Omental fat pad (tissue), 4 donors: ENCODE data around the gene PTPA. TPM values are rescaled to one million over a fixed set of nuclear protein-coding genes. Genes with fewer than 3 reads are reported as not detected.

ENCODE experiments used
- ATAC-seq: fragments of 150-250 bp; one replicate; pipeline ENCODE4 v1.9.1; 2016; ENCODE audit warnings: mild to moderate bottlenecking, moderate library complexity; ENCODE audit not compliant: low FRiP score
- DNase-seq: peaks from one replicate; pipeline ENCODE4 v3.0.0-alpha.2; 2019; ENCODE audit warnings: low spot score
- total RNA-seq, 4 donors: library from RNA; depleted of rRNA; stranded (reverse); fragments of >200 nt; gene quantifications; one replicate each; pipeline ENCODE4 v1.1.0, GENCODE V29; 2016
- TF ChIP-seq, protein P1 (sequence below), 3 donors: fragments of 450-650 bp; IDR thresholded peaks; one replicate each; pipeline ENCODE4 v1.5.1; 2016 to 2017; ENCODE audit warnings: antibody characterized with exemption in 3 of 3, mild to moderate bottlenecking in 3 of 3, moderate library complexity in 2 of 3

The PTPA gene
- total RNA-seq, 4 donors from 2014 or later: 37.2 to 49.5 (median 41.8) TPM

DNA sequence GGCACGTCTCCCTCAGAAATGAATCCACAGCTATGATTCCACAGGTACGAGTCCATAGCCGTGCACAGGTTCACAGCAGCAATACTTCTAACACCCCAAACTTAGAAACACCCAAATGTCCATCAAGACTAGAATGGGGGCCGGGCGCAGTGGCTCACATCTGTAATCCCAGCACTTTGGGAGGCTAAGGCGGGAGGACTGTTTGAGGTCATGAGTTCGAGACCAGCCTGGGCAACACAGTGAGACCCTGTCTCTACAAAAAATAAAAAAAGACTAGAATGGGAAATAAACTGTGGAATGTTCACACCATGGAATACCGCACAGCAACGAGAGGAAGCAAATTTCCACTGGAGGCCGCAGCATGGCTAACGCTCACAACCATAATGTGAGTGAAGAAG, 34.6 kb upstream of the PTPA start:
- no peak for DNase-seq
- no peak for ATAC-seq
- TF ChIP-seq, protein P1, sequence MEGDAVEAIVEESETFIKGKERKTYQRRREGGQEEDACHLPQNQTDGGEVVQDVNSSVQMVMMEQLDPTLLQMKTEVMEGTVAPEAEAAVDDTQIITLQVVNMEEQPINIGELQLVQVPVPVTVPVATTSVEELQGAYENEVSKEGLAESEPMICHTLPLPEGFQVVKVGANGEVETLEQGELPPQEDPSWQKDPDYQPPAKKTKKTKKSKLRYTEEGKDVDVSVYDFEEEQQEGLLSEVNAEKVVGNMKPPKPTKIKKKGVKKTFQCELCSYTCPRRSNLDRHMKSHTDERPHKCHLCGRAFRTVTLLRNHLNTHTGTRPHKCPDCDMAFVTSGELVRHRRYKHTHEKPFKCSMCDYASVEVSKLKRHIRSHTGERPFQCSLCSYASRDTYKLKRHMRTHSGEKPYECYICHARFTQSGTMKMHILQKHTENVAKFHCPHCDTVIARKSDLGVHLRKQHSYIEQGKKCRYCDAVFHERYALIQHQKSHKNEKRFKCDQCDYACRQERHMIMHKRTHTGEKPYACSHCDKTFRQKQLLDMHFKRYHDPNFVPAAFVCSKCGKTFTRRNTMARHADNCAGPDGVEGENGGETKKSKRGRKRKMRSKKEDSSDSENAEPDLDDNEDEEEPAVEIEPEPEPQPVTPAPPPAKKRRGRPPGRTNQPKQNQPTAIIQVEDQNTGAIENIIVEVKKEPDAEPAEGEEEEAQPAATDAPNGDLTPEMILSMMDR (IDR thresholded peaks at IDR 0.05): no peak

DNA sequence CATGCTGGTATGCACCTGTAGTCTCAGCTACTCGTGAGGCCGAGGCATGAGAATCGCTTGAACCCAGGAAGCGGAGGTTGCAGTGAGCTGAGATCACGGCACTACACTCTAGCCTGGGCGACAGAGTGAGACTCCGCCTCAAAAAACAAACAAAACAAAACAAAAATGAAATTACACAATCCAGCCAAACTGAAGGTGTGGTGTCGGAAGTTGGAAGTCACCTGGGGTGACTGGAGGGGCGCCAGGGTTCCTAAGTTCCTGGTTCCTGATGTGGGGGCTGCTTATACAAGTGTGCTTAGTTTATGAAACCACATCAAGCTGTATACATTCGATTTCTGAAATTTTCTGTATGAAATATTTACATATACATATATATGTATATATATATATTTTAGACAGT, 34.0 kb upstream of the PTPA start:
- ATAC-seq (no peak), DNase-seq (no peak)
- TF ChIP-seq, protein P1 (IDR thresholded peaks at IDR 0.05): no peak

DNA sequence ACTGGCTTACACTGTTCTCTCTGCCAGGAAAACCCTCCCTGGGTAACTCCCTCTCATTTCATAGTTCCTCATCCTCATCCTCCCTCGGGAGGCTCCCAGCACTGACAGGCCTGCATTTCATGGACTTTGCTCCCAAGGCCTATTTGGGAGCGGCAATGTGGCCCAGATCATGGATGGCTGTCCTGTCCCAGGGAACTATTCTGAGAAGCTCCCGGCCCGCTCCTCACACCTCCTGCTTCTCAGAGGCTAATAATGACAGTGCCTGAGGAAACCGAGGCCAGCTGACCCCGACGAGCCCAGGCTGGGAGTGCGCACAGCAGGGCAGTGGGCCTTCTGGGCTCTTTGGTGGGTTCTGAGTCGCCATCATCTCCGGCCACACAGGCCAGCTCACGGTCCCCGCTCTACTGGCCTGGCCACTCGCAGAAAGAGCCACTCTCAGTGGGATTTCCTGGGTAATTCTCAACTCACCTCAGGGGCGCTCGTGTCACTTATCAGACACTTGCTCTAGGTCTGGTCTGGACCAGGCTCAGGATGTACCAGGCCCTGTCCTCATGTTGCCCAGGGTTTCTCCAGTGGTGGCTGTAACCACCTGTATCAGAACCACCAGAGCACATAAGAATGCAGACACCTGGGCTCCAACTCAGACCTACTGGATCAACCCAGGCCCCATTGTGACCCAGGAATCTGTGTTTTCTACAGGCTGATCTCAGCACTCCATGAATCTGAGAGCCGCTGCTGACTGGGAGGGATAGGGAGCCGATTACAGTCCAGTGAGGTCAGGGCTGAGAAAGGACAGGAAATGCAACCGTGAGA, 32.3 kb upstream of the PTPA start:
- TF ChIP-seq, protein P1 (IDR thresholded peaks at IDR 0.05): no peak
- no peak for DNase-seq
- ATAC-seq: no peak

DNA sequence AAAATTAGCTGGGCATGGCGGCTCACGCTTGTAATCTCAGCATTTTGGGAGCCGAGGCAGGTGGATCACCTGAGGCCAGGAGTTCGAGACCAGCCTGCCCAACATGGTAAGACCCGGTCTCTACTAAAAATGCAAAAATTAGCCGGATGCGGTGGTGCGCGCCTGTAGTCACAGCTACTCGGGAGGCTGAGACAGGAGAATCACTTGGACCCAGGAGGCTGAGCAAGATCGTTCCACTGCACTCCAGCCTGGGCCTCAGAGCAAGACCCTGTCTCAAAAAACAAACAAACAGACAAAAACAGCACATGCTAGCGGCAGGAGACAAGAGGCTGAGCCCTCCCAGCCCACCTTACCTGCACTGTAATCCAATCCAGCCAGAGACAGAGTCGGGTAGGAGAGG, 31.4 kb upstream of the PTPA start:
- DNase-seq: no peak
- no peak for ATAC-seq
- TF ChIP-seq, protein P1 (IDR thresholded peaks at IDR 0.05): no peak

DNA sequence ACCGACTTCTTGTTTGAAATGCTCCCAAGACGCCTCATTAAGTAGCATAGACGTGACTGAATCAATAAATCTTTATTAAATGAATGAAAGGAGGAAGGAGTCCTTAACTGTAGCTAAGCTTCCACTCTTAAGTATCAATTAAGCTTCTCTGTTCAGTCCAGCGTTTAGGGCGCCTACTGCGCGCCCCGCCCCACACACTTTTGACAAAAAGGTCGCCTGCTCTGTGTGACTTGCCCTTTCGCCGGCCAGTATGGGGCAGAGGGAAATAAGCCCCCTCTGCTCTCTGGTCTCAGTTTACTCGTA, 31.0 kb upstream of the PTPA start:
- no peak for ATAC-seq
- TF ChIP-seq, protein P1 (IDR thresholded peaks at IDR 0.05): no peak

DNA sequence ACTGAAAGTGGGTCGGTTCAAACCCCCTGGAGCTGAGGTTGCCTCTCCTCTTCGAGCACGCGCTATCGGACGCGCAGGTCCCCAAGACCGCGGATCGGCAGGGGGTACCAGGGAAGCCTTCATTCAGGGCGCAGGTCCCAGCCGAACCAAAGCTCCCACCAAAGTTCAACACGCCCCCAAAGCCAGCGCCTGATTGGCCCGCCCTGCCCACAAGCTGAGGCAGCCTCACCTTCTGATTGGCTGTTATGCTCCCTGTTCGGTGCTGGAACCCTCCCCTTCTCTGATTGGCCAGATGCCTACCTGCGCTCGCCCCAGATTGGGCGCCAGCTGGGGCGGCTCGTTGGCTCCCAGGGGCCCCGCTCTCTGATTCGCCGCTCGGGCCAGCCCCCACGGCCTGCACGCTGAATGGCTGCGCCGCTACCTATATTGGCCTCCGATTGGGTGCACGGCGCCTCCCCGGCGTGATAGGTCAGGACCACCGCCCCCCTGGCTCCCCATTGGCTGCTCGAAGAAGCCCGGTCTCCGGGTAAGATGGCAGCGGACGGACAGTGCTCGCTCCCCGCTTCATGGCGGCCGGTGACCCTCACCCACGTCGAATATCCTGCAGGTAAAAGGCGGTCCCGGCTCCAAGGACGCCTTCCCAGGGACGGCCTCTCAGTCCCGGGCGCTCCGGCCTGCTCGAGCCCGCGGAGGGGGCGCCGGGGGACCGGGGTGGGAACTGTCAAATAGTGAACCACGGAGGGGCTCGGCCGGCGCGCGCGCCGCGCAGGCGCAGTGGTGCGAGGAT, 30.4 kb upstream of the PTPA start, which contains the start of gene DOLPP1:
TSS of gene DOLPP1 (plus strand) at position 511 of the 787 bp plus-strand sequence. CDS start at position 532, 21 bp downstream.
- DNase-seq (peak; percentile 87), ATAC-seq (peak; percentile 99)
- TF ChIP-seq, protein P1 (IDR thresholded peaks at IDR 0.05): peak in 1 of 3 donors; percentile 22

More for the DNA sequence above, 31.0 kb upstream of the PTPA start:
- DNase-seq: no peak
